T-helper 1 cell treated with Interleukin-12 subunit alpha and Interleukin-12 subunit beta and Interleukin-4 antibody, amounts not matched to agents 30 μg/mL and 1 μg/mL, for 36 hours (primary cell): Measurements from ENCODE around the gene PIANP.

ENCODE experiments used
- H3K27ac Mint-ChIP-seq: one replicate; pipeline ENCODE4 v1.8.0; 2021; ENCODE audit warnings: mild to moderate bottlenecking, mixed read lengths
- H3K27me3 Mint-ChIP-seq: one replicate; pipeline ENCODE4 v1.8.0; 2021; ENCODE audit warnings: low read depth, mixed read lengths
- H3K36me3 Mint-ChIP-seq: one replicate; pipeline ENCODE4 v1.8.0; 2021; ENCODE audit warnings: low read depth, mixed read lengths
- H3K4me1 Mint-ChIP-seq: one replicate; pipeline ENCODE4 v1.8.0; 2021; ENCODE audit warnings: low read depth, mixed read lengths
- H3K4me3 Mint-ChIP-seq: one replicate; pipeline ENCODE4 v1.8.0; 2021; ENCODE audit warnings: mild to moderate bottlenecking, moderate library complexity, mixed read lengths
- H3K9me3 Mint-ChIP-seq: one replicate; pipeline ENCODE4 v1.8.0; 2021; ENCODE audit warnings: mixed read lengths

PIANP gene

GRCh38 chr12:6696690-6697583 lies 3.7 kb downstream of the PIANP start:
- no peaks in the 10 kb centered on the region for H3K9me3 Mint-ChIP-seq
- H3K36me3 Mint-ChIP-seq: no peaks in the 10 kb centered on the region
- peaks cover 23% of the 10 kb centered on the region for H3K4me1 Mint-ChIP-seq
- H3K27me3 Mint-ChIP-seq: peaks cover 44% of the 10 kb centered on the region
- H3K4me3 Mint-ChIP-seq: no peak overlapping the region
- no peak overlapping the region for H3K27ac Mint-ChIP-seq

- Mint-ChIP-seq H3K4me1 (peaks cover 15% of the 10 kb centered on the region), H3K36me3 (no peaks in the 10 kb centered on the region), H3K9me3 (no peaks in the 10 kb centered on the region), H3K27ac (no peak overlapping the region), H3K27me3 (peaks cover 31% of the 10 kb centered on the region), H3K4me3 (no peak overlapping the region)
Observed at GRCh38 chr12:6695313-6696045, 5.1 kb downstream of the PIANP start.

GRCh38 chr12:6694701-6695100 lies 5.9 kb downstream of the PIANP start:
- Mint-ChIP-seq H3K4me1 (peaks cover 19% of the 10 kb centered on the region), H3K9me3 (no peaks in the 10 kb centered on the region), H3K4me3 (no peak overlapping the region), H3K36me3 (no peaks in the 10 kb centered on the region), H3K27ac (no peak overlapping the region), H3K27me3 (peaks cover 29% of the 10 kb centered on the region)

- peaks cover 12% of the 10 kb centered on the region for H3K4me1 Mint-ChIP-seq
- no peaks in the 10 kb centered on the region for H3K9me3 Mint-ChIP-seq
- H3K27ac Mint-ChIP-seq: no peak overlapping the region
- H3K4me3 Mint-ChIP-seq: no peak overlapping the region
- peaks cover 21% of the 10 kb centered on the region for H3K27me3 Mint-ChIP-seq
- H3K36me3 Mint-ChIP-seq: no peaks in the 10 kb centered on the region
Observed at GRCh38 chr12:6693832-6694355, 6.7 kb downstream of the PIANP start.

DNA sequence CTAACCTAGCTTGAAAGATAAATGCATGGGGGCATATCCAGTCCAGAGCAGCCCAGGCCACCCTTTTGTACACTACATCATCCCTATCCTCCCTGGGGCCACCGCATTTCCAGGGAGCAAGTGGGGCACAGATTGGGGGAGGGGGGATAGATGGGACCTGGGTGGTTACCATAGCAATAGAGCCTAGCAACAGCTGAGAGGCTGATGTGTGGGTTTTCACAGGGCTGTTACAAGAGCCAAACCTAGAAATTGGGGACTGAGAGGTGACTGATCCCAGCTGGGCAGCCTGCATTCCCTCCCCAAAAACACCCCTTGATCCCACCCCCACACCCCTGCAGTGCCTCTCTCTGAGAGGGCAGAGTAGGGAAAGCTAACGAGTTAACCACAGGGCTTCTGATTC lies 7.7 kb downstream of the PIANP start:
- H3K9me3 Mint-ChIP-seq: no peaks in the 10 kb centered on the region
- peaks cover 4% of the 10 kb centered on the region for H3K36me3 Mint-ChIP-seq
- H3K4me3 Mint-ChIP-seq: no peak overlapping the region
- H3K27me3 Mint-ChIP-seq: peaks cover 11% of the 10 kb centered on the region
- H3K27ac Mint-ChIP-seq: no peak overlapping the region
- H3K4me1 Mint-ChIP-seq: peaks cover 13% of the 10 kb centered on the region

GRCh38 chr12:6691473-6691872 lies 9.1 kb downstream of the PIANP start:
- Mint-ChIP-seq H3K4me1 (peaks cover 27% of the 10 kb centered on the region), H3K27me3 (no peaks in the 10 kb centered on the region), H3K9me3 (no peaks in the 10 kb centered on the region), H3K27ac (no peak overlapping the region), H3K36me3 (peaks cover 14% of the 10 kb centered on the region), H3K4me3 (peak overlapping the region; percentile 25)

DNA sequence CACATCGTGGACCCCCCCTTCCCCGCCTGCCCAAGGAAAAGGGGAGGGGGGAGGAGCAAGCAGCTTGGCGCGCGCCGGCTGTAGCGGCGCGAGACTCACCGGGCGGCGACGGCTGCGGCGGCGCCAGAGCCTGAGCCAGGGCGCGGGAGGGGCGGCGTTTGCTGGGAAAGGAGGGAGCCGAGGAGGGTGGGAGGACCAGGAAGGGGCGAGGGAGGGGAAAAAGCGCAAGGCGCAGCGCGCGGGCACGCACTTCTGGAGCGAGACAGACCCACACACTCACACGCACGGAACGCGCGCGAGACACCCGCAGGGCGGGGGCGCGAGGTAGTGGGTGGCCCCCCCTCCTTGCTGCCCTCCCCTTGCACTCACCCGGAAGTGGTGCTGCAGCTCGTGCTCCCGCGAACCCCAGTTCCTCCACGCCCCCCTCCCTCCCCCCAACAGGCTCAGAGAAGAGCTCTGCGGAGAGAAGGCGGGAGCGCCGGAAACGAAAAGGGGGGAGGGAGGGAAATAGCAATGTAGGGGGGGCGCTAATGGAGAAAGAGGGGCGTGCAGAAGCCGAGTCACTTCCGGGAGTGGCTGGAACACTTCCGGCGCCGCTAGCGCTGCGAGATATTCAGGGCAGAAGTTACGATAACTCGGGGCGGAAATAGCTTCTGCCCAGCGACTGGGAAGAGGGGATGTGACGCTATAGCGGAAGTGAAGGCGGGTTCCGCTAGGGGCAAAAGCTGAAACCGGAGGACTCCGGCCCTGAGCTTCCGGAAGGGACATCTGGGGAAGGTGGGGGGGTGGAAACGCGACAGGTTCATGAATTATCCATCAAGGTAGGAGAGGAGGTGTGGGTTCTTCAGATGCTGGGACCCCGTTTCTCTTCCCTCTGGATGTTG lies 11.4 kb downstream of the PIANP start, which contains the start of gene ZNF384:
TSS of gene ZNF384 (minus strand) at position 377 of the 884 bp plus-strand sequence. CDS start 9,855 bp downstream, outside the sequence.
- Mint-ChIP-seq H3K27me3 (no peaks in the 10 kb centered on the region), H3K9me3 (no peaks in the 10 kb centered on the region), H3K36me3 (peaks cover 27% of the 10 kb centered on the region), H3K4me1 (peaks cover 41% of the 10 kb centered on the region), H3K4me3 (peak within 1 kb of the TSS; percentile 97), H3K27ac (peak within 1 kb of the TSS; percentile 93)

GRCh38 chr12:6688543-6688998 lies 12.0 kb downstream of the PIANP start:
- H3K9me3 Mint-ChIP-seq: no peaks in the 10 kb centered on the region
- peak overlapping the region; percentile 97 for H3K4me3 Mint-ChIP-seq
- H3K27ac Mint-ChIP-seq: peak overlapping the region; percentile 93
- peaks cover 41% of the 10 kb centered on the region for H3K4me1 Mint-ChIP-seq
- H3K27me3 Mint-ChIP-seq: no peaks in the 10 kb centered on the region
- H3K36me3 Mint-ChIP-seq: peaks cover 27% of the 10 kb centered on the region

- peaks cover 39% of the 10 kb centered on the region for H3K36me3 Mint-ChIP-seq
- peaks cover 43% of the 10 kb centered on the region for H3K4me1 Mint-ChIP-seq
- no peak overlapping the region for H3K27ac Mint-ChIP-seq
- no peaks in the 10 kb centered on the region for H3K9me3 Mint-ChIP-seq
- H3K4me3 Mint-ChIP-seq: no peak overlapping the region
- H3K27me3 Mint-ChIP-seq: no peaks in the 10 kb centered on the region
Observed at GRCh38 chr12:6685814-6686213, 14.8 kb downstream of the PIANP start.

DNA sequence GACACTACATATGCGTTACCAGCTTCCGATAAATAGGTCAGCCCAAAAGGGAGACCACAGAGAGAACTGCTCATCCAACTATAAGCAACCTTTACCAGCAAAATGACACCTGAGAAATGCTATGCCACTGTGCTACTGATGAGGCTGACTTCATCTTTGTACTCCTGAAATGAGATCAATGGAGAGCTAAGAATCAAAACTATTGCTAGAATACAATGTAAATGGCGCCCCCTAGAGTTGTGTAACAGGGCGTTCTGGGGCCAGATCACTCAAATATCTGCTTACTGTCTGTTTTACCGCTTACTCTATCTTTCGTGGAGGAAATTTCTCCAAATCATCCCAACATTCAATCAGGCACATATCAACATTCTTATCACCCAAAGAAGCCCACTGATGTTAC lies 16.0 kb downstream of the PIANP start:
- H3K9me3 Mint-ChIP-seq: no peaks in the 10 kb centered on the region
- H3K4me3 Mint-ChIP-seq: no peak overlapping the region
- no peak overlapping the region for H3K27ac Mint-ChIP-seq
- H3K27me3 Mint-ChIP-seq: no peaks in the 10 kb centered on the region
- H3K4me1 Mint-ChIP-seq: peaks cover 39% of the 10 kb centered on the region
- H3K36me3 Mint-ChIP-seq: peaks cover 40% of the 10 kb centered on the region

- Mint-ChIP-seq H3K4me1 (peaks cover 3% of the 10 kb centered on the region), H3K27me3 (no peaks in the 10 kb centered on the region), H3K9me3 (no peaks in the 10 kb centered on the region), H3K36me3 (peaks cover 57% of the 10 kb centered on the region), H3K4me3 (no peak overlapping the region), H3K27ac (no peak overlapping the region)
Observed at GRCh38 chr12:6676962-6677361, 23.7 kb downstream of the PIANP start.

DNA sequence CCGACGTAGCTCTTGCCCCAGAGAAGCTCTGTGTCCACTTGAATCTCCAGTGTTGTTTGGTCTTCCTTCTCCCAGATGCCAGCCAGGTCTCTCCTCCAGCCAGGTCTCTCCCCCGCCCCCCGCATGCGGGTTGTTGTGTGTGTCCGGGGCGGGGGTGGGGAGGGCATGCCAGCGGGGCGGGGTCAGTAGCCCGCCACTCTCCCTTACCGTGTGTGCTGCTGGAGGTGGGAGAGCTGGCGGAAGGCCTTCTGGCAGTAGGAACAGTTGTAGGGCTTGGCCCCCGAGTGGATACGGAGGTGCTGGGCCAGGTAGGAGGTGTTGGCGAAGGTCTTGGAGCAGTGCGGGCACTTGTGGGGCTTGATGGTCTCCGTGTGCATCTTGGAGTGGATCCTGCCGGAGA lies 28.5 kb downstream of the PIANP start:
- no peak overlapping the region for H3K27ac Mint-ChIP-seq
- H3K4me1 Mint-ChIP-seq: no peaks in the 10 kb centered on the region
- no peak overlapping the region for H3K4me3 Mint-ChIP-seq
- H3K27me3 Mint-ChIP-seq: no peaks in the 10 kb centered on the region
- H3K36me3 Mint-ChIP-seq: peaks cover 67% of the 10 kb centered on the region
- H3K9me3 Mint-ChIP-seq: no peaks in the 10 kb centered on the region

DNA sequence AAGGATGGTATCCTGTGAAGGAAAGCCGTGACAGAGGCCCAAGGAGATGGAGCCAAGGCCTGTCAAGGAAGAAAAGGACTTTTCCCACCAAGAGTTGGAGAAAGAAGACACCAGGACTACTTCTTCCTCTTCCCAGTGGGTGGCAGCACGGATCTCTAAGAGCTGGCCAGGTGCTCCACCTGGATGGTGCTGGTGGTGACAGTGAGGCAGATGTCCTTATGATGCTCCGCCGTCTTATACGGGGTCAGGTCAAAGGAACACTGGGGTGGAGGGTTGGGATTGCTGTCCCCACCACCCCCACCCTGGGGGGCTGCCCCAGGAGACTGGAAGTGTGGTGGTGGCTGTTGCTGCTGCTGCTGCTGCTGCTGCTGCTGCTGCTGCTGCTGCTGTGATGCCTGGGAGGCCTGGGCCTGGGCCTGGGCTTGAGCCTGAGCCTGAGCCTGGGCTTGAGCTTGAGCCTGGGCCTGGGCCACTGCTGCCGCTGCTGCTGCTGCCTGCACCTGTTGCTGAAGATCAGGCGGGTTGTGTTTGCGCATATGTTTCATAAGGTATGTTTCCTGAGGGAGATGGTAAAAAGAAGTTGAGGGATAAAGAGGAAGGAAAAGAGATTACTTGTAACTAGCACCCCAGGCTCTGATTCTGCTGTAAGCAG lies 32.9 kb downstream of the PIANP start:
- H3K4me3 Mint-ChIP-seq: no peak overlapping the region
- no peaks in the 10 kb centered on the region for H3K9me3 Mint-ChIP-seq
- H3K4me1 Mint-ChIP-seq: peaks cover 8% of the 10 kb centered on the region
- peaks cover 53% of the 10 kb centered on the region for H3K36me3 Mint-ChIP-seq
- no peaks in the 10 kb centered on the region for H3K27me3 Mint-ChIP-seq
- no peak overlapping the region for H3K27ac Mint-ChIP-seq
